A549 (cell line): ENCODE measurements around the gene UGT1A7.

Experiments used
- BCL3 ChIP-seq: fragments of >200 bp; sonication (Bioruptor Twin); formaldehyde crosslinking; IDR thresholded peaks from 3 replicates; pipeline ENCODE4 v1.6.1; 2016
- CBX8 ChIP-seq: fragments of 200-600 bp; sonication (generic); IDR thresholded peaks from 2 replicates; pipeline ENCODE4 v1.6.1; 2016
- CHD2 ChIP-seq: fragments of 150-350 bp; IDR thresholded peaks from 2 replicates; pipeline ENCODE4 v1.6.1; 2014; ENCODE audit warnings: low read length; ENCODE audit not compliant: partially characterized antibody
- CHD4 ChIP-seq: fragments of 200-600 bp; sonication (generic); IDR thresholded peaks from 2 replicates; pipeline ENCODE4 v1.6.1; 2016; ENCODE audit warnings: antibody characterized with exemption, mild to moderate bottlenecking, borderline replicate concordance
- HOXA7 ChIP-seq: fragments of 250-450 bp; sonication (Bioruptor Pico); IDR thresholded peaks from 2 replicates; pipeline ENCODE4 v1.5.0; 2020; ENCODE audit warnings: mild to moderate bottlenecking, moderate library complexity
- MAFK ChIP-seq: fragments of 450-650 bp; IDR thresholded peaks from 2 replicates; pipeline ENCODE4 v1.6.1; 2014; ENCODE audit not compliant: partially characterized antibody
- NFE2L2 ChIP-seq: fragments of 150-350 bp; conservative IDR thresholded peaks from 2 replicates; pipeline ENCODE4 v1.6.1; 2014; ENCODE audit warnings: low read length
- PHF8 ChIP-seq: fragments of 200-600 bp; sonication (generic); IDR thresholded peaks from 2 replicates; pipeline ENCODE4 v1.6.1; 2016; ENCODE audit warnings: low read depth, mild to moderate bottlenecking, antibody characterized with exemption, moderate library complexity, borderline replicate concordance
- POLR2A ChIP-seq: IDR thresholded peaks from 2 replicates; pipeline ENCODE4 v1.6.1; 2012; ENCODE audit warnings: mild to moderate bottlenecking, low read length
- RAD21 ChIP-seq, 2 experiments: fragments of >200 bp in 1 of 2; sonication (Bioruptor Twin) in 1 of 2; formaldehyde crosslinking in 1 of 2; IDR thresholded peaks in 1 of 2; conservative IDR thresholded peaks in 1 of 2; 2 replicates in 1 of 2; 3 replicates in 1 of 2; pipeline ENCODE4 v1.6.1; 2012 to 2018; ENCODE audit warnings: inconsistent platforms in 1 of 2
- RARB ChIP-seq: fragments of 250-450 bp; sonication (Bioruptor Pico); IDR thresholded peaks from 2 replicates; pipeline ENCODE4 v1.8.0; 2021; ENCODE audit warnings: mild to moderate bottlenecking, moderate library complexity
- RFX5 ChIP-seq: fragments of 450-650 bp; IDR thresholded peaks from 2 replicates; pipeline ENCODE4 v1.7.1; 2014; ENCODE audit warnings: antibody characterized with exemption, mild to moderate bottlenecking, moderate library complexity
- TF ChIP-seq, protein P1 (sequence below): fragments of >200 bp; sonication (Bioruptor Twin); formaldehyde crosslinking; IDR thresholded peaks from 3 replicates; pipeline ENCODE4 v1.5.1; 2016
- TF ChIP-seq, protein P2 (sequence below): IDR thresholded peaks from 2 replicates; pipeline ENCODE4 v1.6.1; 2012

DNA sequence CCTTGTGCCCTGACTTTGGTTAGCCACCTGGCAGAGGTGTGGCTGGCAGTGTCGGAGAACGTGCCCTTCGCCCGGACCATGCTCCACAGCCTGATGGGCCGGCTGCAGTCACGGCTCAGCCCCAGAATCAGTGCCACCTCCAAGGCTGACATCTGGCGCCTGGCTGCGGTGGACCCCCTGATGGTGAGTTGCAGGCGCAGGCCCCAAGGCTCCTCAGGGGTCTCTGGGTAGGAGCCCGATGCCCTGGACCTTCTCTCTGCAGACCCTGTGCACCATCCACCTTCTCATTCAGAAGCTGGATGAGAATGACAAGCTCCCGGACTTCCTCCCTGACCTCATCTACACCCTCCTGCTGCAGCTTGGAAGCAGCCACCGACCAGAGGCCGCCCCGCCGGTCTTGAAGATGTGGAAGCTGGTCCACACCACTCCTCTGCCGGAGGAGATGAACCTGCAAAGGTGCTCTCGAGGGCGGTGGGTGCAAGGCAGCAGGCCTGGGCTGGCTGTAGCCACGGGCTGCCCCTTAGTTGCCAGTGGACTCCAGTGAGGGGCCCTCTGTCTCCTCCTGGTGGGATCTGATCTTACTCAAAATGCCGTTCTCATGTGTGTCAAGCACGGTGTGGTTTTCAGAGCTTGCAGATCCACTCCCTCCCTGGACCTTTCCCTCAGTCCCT lies 140.5 kb downstream of the UGT1A7 start:
- TF ChIP-seq RARB, result no peak
- TF ChIP-seq, protein P1, sequence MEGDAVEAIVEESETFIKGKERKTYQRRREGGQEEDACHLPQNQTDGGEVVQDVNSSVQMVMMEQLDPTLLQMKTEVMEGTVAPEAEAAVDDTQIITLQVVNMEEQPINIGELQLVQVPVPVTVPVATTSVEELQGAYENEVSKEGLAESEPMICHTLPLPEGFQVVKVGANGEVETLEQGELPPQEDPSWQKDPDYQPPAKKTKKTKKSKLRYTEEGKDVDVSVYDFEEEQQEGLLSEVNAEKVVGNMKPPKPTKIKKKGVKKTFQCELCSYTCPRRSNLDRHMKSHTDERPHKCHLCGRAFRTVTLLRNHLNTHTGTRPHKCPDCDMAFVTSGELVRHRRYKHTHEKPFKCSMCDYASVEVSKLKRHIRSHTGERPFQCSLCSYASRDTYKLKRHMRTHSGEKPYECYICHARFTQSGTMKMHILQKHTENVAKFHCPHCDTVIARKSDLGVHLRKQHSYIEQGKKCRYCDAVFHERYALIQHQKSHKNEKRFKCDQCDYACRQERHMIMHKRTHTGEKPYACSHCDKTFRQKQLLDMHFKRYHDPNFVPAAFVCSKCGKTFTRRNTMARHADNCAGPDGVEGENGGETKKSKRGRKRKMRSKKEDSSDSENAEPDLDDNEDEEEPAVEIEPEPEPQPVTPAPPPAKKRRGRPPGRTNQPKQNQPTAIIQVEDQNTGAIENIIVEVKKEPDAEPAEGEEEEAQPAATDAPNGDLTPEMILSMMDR, result no peak
- TF ChIP-seq, protein P2, sequence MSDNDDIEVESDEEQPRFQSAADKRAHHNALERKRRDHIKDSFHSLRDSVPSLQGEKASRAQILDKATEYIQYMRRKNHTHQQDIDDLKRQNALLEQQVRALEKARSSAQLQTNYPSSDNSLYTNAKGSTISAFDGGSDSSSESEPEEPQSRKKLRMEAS, result no peak
- TF ChIP-seq BCL3, result no peak
- no peak for TF ChIP-seq CHD2
- TF ChIP-seq NFE2L2, result no peak
- no peak for TF ChIP-seq POLR2A
- TF ChIP-seq RAD21 (conservative IDR thresholded peaks at IDR 0.05 in 1 of 2, IDR thresholded peaks at IDR 0.05 in 1 of 2), result no peak
- no peak for TF ChIP-seq PHF8
- no peak for TF ChIP-seq CHD4
- no peak for TF ChIP-seq RFX5
- no peak for TF ChIP-seq CBX8
- no peak for TF ChIP-seq MAFK
- no peak for TF ChIP-seq HOXA7 (CRISPR knock-in tag)
